ENCODE data around the gene TSPAN5. TPM values are rescaled to one million over a fixed set of nuclear protein-coding genes. Genes with fewer than 3 reads are reported as not detected.
A peak's percentile ranks its signal among the peaks of the same experiment; 100 is the strongest.

Gene TSPAN5
- total and polyA plus RNA-seq, 2 of the 4 experiments (the other 2 are of a cell fraction) = 64.8 to 79.6 TPM

GRCh38 chr4:98558471-98559169 lies 99.8 kb downstream of the TSPAN5 start:
- TF ChIP-seq MAZ (IDR thresholded peaks at IDR 0.05; ENCODE audit: borderline replicate concordance, low read depth, low read length) (no peak), CHD1 (IDR thresholded peaks at IDR 0.05; ENCODE audit: low read depth, low read length) (no peak), FOS (IDR thresholded peaks at IDR 0.05; ENCODE audit: low read depth, low read length) (no peak), RAD21 (IDR thresholded peaks at IDR 0.05; ENCODE audit: low read length) (no peak), RFX5 (IDR thresholded peaks at IDR 0.05; ENCODE audit: low read depth, low read length) (no peak), NFE2L2 (IDR thresholded peaks at IDR 0.05; ENCODE audit: low read depth, low read length) (no peak), RCOR1 (IDR thresholded peaks at IDR 0.05; ENCODE audit: insufficient replicate concordance, low read length) (no peak), CEBPB (IDR thresholded peaks at IDR 0.05; ENCODE audit: low read depth, low read length) (no peak), MXI1 (IDR thresholded peaks at IDR 0.05; ENCODE audit: borderline replicate concordance, low read depth, low read length) (no peak), MAFK (IDR thresholded peaks at IDR 0.05; ENCODE audit: low read depth, low read length) (no peak)
- TF ChIP-seq, protein P1, sequence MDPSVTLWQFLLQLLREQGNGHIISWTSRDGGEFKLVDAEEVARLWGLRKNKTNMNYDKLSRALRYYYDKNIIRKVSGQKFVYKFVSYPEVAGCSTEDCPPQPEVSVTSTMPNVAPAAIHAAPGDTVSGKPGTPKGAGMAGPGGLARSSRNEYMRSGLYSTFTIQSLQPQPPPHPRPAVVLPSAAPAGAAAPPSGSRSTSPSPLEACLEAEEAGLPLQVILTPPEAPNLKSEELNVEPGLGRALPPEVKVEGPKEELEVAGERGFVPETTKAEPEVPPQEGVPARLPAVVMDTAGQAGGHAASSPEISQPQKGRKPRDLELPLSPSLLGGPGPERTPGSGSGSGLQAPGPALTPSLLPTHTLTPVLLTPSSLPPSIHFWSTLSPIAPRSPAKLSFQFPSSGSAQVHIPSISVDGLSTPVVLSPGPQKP (IDR thresholded peaks at IDR 0.05; ENCODE audit: borderline replicate concordance, low read depth, low read length) = no peak
- TF ChIP-seq, protein P2, sequence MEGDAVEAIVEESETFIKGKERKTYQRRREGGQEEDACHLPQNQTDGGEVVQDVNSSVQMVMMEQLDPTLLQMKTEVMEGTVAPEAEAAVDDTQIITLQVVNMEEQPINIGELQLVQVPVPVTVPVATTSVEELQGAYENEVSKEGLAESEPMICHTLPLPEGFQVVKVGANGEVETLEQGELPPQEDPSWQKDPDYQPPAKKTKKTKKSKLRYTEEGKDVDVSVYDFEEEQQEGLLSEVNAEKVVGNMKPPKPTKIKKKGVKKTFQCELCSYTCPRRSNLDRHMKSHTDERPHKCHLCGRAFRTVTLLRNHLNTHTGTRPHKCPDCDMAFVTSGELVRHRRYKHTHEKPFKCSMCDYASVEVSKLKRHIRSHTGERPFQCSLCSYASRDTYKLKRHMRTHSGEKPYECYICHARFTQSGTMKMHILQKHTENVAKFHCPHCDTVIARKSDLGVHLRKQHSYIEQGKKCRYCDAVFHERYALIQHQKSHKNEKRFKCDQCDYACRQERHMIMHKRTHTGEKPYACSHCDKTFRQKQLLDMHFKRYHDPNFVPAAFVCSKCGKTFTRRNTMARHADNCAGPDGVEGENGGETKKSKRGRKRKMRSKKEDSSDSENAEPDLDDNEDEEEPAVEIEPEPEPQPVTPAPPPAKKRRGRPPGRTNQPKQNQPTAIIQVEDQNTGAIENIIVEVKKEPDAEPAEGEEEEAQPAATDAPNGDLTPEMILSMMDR (conservative IDR thresholded peaks at IDR 0.05; ENCODE audit: low read depth, low read length) = no peak
- Histone ChIP-seq H3K4ac (ENCODE audit: low read depth, low read length) (no peak overlapping the region), H3K23ac (ENCODE audit: low read depth, low read length) (peak overlapping the region; percentile 60; the same call in 1 of the 2 replicates), H4K8ac (ENCODE audit: low read depth in 2 of 2, low read length in 2 of 2) (no peak overlapping the region), H3K9ac (ENCODE audit: low read depth, low read length) (no peak overlapping the region), H4K20me1 (ENCODE audit: insufficient read depth, low read length) (peaks cover 10% of the 10 kb centered on the region; the same call in 1 of the 2 replicates), H3K14ac (replicated peaks; ENCODE audit: low read depth, low read length) (no peak overlapping the region), H3K27ac (ENCODE audit: insufficient read depth, low read length) (no peak overlapping the region), H2BK120ac (ENCODE audit: low read depth, low read length) (no peak overlapping the region), H3K56ac (ENCODE audit: extremely low read depth, insufficient read depth, low read length) (no peak overlapping the region), H3K9me3 (ENCODE audit: control insufficient read depth, insufficient read depth, low read length) (no peaks in the 10 kb centered on the region), H3K79me1 (ENCODE audit: low read depth in 1 of 2, low read length in 2 of 2) (peaks cover 30 to 57% of the 10 kb centered on the region in 2 experiments), H2BK15ac (ENCODE audit: low read depth, low read length) (no peak overlapping the region; the same call in 2 of the 3 replicates), H3K9me1 (ENCODE audit: insufficient read depth, low read length) (peaks cover 10% of the 10 kb centered on the region), H2AK5ac (ENCODE audit: low read depth, low read length) (0 out of 2 replicates have a peak overlapping the region, but pooled peaks have one; percentile 20), H3K4me1 (ENCODE audit: control insufficient read depth, insufficient read depth, low read length) (peaks cover 12% of the 10 kb centered on the region), H2BK20ac (ENCODE audit: low read depth, low read length) (no peak overlapping the region), H2BK5ac (ENCODE audit: low read depth, low read length, poor library complexity, severe bottlenecking) (no peak overlapping the region), H3K4me3 (ENCODE audit: insufficient read depth, low read depth, low read length) (no peak overlapping the region), H4K5ac (ENCODE audit: low read depth, low read length) (no peak overlapping the region), H3K36me3 (ENCODE audit: control insufficient read depth, insufficient read depth, low read length) (no peaks in the 10 kb centered on the region; the same call in 1 of the 2 replicates), H3K4me2 (ENCODE audit: low read depth, low read length) (no peak overlapping the region), H3K18ac (ENCODE audit: low read depth, low read length) (no peak overlapping the region), H2AK9ac (replicated peaks; ENCODE audit: low read depth, low read length, poor library complexity) (no peak overlapping the region), H2AFZ (replicated peaks; ENCODE audit: low read length, poor library complexity) (no peak overlapping the region), H3K27me3 (ENCODE audit: control insufficient read depth, insufficient read depth, low read length) (no peaks in the 10 kb centered on the region), H4K91ac (ENCODE audit: insufficient read depth, low read depth, low read length) (no peak overlapping the region)
- intact Hi-C loops (cut with micrococcal nuclease) = no loop called here
- dilution Hi-C loops (cut with HindIII; ENCODE audit: low sequenced_read_pairs, unreplicated experiment) = no loop called here
- in situ Hi-C loops (cut with MboI; ENCODE audit: low sequenced_read_pairs) = no loop called here
- WGBS, 2 experiments (ENCODE audit: extremely low coverage in 2 of 2, insufficient read length in 1 of 2) = 60% methylated on average over 2 of the region's 6 CpGs; no CpG with 5 or more reads in 1 of the 2 experiments
- ChIA-PET POLR2A (ENCODE audit: unreplicated experiment) (no interaction called here), CTCF (interaction anchor here (0.6 kb wide), 1 partner anchor 1555 kb away, joined by 3 read pairs; no protein-coding TSS in a partner anchor)
- DNase-seq (no peak), ATAC-seq (ENCODE audit: low read depth) (no peak)
- BruUV-seq (replicated peaks) = no TSS peak

Measured in IMR-90 (cell line).